GM12875 (cell line): ENCODE measurements around the gene TTC39B.

Experiments
- H3K4me3 ChIP-seq: one replicate; pipeline ENCODE4 v1.5.1; 2011; ENCODE audit warnings: low read depth, low read length, control low read depth
- CTCF ChIP-seq: IDR thresholded peaks from 2 replicates; pipeline ENCODE4 v1.5.1; 2011; ENCODE audit warnings: low read depth, mild to moderate bottlenecking, control low read depth, inconsistent platforms, low read length, moderate library complexity, borderline replicate concordance; ENCODE audit not compliant: insufficient read depth

TTC39B gene

GRCh38 chr9:15157381-15157780 is 149.6 kb downstream of the TTC39B start:
- TF ChIP-seq CTCF, result no peak
- H3K4me3 ChIP-seq, result no peak overlapping the region

DNA sequence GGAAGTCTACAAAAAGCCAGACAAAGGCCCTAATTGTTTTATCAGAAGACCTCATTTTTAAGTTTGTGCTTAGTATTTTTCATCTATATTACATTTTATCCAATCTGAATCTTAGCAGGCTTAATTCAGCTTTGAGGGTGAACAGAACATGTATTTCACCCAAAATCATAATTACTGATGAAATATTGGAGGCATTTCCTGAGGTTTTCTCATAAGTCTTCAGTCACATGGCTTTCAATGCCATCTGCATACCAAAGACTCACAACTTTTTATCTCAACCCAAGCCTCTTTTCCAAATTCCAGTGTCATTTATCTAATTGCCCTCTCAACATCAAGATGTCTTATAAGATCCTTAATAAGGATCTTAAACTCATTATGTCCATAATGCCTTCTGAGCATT is 150.8 kb downstream of the TTC39B start:
- TF ChIP-seq CTCF, result no peak
- no peak overlapping the region for H3K4me3 ChIP-seq

DNA sequence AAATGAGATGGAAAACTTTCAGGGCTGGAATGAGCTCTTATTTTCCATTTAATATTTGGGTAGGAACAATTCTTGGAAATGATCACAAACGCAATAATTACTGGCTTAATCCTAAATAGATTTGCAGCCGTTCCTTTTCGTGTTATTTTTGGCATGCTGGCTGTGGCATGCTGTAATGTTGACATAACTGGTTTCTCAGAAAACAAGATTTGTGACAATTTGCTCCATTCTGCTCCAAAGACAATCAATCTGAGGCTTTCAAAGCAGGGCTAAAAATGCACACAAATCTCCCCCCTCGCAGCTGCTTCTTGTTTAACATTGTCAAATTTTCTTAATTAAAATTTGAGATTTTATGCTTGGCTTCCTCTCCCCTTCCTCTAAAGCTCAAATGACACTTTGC is 151.2 kb downstream of the TTC39B start:
- H3K4me3 ChIP-seq, result no peak overlapping the region
- no peak for TF ChIP-seq CTCF

GRCh38 chr9:15155323-15155722 is 151.7 kb downstream of the TTC39B start:
- no peak for TF ChIP-seq CTCF
- no peak overlapping the region for H3K4me3 ChIP-seq

DNA sequence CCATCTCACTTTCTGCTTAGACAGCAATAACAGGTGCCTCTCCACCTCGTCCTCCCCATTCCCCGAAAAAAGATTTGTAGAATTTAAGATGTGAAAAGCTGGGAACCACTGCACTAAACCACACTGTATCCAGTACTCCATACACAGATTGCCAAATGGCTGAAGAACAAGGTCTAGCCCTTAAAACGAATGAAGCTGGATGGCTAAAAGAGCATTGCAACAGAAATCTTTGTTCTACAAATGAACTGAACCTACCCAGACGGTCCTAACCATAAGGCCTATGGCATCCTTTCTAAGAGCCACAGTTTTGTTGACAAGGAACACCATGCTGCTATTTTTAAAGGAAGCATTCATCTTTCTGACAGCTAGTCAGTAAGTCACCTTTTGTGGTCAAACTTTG is 152.3 kb downstream of the TTC39B start:
- no peak for TF ChIP-seq CTCF
- no peak overlapping the region for H3K4me3 ChIP-seq

- no peak overlapping the region for H3K4me3 ChIP-seq
- TF ChIP-seq CTCF, result no peak
Observed at GRCh38 chr9:15153961-15154360, 153.1 kb downstream of the TTC39B start.

DNA sequence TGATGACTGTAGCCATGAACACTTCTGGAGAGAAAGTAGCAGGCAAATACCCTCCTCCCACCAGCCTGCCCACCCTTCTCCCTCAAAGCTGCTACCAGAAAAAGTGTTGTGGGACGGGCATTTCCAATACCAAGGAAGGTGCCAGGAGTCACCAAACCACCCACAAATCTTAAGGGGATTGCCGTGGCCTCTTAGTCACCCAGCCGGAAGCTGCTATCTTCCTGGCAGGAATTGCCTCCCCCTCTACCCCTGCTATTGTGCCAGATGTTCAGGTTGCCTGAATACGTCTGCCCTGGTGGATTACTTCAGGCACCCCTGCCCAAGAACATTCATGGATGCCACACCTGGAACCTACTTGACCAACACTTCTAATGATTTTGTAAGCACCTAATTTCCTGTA is 156.1 kb downstream of the TTC39B start:
- TF ChIP-seq CTCF, result no peak
- no peak overlapping the region for H3K4me3 ChIP-seq
